NK-92 (cell line): Measurements from ENCODE around the gene TCL1A.
"Not testable (repeated sequence)": the region's sequence is repeated elsewhere in the genome, so short reads cannot be mapped to it uniquely, and the experiment has no call there.

Experiments
- DNase-seq: peaks from one replicate; lab custom pipeline; 2025; ENCODE audit not compliant: unreplicated experiment; lab: John Stamatoyannopoulos, UW

TCL1A gene

DNA sequence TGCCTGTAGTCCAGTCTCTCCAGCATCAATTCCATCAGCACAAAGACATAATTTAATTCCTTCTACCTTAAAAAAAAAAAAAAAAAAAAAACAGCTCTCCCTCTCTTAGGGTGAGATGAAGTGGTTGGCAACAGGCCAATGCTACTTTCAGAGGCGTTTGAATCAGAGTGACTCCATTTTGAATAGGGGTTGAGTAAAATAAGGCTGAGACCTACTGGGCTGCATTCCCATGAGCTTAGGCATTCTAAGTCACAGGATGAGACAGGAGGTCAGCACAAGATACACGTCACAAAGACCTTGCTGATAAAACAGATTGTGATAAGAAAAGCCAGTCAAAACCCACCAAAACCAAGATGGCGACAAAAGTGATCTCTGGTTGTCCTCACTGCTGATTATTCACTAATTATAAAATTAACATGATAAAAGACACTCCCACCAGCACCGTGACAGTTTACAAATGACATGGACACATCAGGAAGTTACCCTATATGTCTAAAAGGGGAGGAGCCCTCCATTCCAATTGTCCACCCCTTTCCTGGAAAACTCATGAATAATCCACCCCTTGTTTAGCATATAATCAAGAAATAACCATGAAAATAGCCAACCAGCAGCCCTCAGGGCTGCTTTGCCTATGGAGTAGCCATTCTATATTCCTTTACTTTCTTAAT lies 34.6 kb downstream of the TCL1A start:
- DNase-seq = no peak

- DNase-seq = no peak
These were observed 36.6 kb downstream of the TCL1A start for GRCh38 chr14:95677179-95677835.

GRCh38 chr14:95675486-95675885 lies 38.4 kb downstream of the TCL1A start:
- no peak for DNase-seq

GRCh38 chr14:95674613-95675012 lies 39.3 kb downstream of the TCL1A start:
- DNase-seq = no peak

- DNase-seq = no peak
These were observed 45.6 kb downstream of the TCL1A start for GRCh38 chr14:95668235-95668772.

- DNase-seq = no peak
These were observed 46.7 kb downstream of the TCL1A start for GRCh38 chr14:95667249-95667693.

- DNase-seq = no peak
These were observed 47.5 kb downstream of the TCL1A start for GRCh38 chr14:95666450-95666849.

- not testable (repeated sequence) for DNase-seq
These were observed 48.4 kb downstream of the TCL1A start for GRCh38 chr14:95665530-95665929.

GRCh38 chr14:95664546-95664945 lies 49.4 kb downstream of the TCL1A start:
- DNase-seq = no peak

- DNase-seq = no peak
These were observed 49.9 kb downstream of the TCL1A start for GRCh38 chr14:95664066-95664465.

- no peak for DNase-seq
These were observed 50.6 kb downstream of the TCL1A start for GRCh38 chr14:95663226-95663797.

DNA sequence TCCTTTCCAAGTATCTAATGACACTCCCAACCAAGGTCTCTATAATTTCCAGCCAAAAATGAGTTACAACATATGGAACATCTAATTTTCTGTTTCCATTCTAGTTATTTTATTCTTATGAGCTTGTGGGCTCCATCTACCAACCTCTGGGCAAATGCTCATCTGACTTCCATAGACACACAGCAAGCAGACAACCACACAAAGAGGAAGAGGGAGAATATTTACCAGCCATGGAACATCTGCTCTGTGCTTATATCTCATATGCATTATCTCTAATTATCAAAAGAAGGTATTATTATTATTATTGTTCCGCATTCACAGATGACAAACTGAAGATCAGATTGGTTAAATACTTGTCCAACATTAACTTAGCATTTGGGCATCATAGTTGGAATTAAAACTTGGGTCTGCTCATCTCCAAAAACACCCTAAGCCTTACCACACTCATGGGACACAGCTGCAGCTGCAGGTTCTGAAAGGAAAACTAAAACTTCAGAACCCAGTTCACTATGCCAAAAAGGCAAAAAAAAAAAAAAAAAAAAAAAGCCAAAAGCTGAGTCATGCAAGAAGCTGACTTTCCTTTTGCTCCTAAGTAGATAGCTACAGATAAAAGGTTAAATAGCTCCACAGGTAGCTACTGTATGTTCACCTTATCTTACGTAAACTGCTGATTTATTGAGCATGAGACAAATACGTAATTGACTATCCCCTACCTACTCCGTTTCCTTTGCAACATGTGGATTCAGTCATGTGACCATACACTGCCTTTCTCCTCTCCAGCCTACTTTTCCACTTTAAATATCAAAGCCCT lies 51.3 kb downstream of the TCL1A start:
- DNase-seq = no peak

DNA sequence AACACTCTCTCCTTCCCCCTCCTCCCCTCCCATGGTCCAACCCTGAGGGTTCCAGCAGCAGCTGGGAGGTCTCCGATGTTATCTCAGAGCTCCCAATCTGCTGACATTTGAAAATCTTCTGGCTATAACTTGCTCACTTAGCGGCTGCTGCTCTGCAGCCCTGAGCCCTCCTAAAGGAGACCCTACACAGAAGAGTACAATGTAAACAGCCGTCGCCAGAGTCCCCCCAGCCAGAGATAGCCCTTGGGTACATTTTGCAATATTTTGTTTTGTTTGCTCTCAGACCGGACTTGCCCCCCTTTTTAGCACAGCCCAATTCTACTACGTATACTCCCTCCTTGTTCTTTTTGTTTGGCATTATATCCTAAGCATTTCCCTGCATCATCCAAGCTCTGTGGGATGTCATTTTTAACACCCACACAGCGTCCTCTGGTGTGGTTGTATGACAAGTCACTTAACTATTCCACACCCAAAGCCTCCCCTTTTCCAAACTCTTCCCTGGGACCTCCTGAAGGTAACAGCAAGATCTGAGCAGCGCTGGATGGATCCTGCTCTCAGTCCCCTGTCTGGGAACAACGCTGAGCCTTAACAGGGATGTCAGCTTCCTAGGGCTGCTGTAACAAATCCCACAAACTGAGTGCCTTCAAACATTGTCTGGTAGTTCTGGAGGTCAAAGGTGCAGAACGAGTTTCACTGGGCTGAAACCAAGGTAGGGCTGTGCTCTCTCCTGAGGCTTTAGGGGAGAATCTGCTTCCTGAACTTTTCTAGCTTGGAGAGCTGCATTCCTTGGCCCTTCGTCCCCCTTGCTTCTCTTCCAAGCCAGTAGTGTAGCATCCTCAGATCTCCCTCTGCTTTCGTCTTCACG lies 53.0 kb downstream of the TCL1A start:
- no peak for DNase-seq

- no peak for DNase-seq
These were observed 53.9 kb downstream of the TCL1A start for GRCh38 chr14:95659990-95660385.
